Endothelial cell of umbilical vein (primary cell): ENCODE data around the gene HOXA2. TPM values are rescaled to one million over a fixed set of nuclear protein-coding genes. Genes with fewer than 3 reads are reported as not detected.

ENCODE experiments used
- BruUV-seq: library from RNA; stranded (reverse); fragments of 400-500 nt; replicated peaks from 2 replicates; lab custom pipeline; 2021; lab: Mats Ljungman, UMichigan
- CTCF ChIA-PET: fragments of 300-600, 350-600 bp; sonication (Branson Sonifier 250); formaldehyde crosslinking; loops from one replicate; lab custom pipeline; 2021; ENCODE audit warnings: antibody characterized with exemption, inconsistent platforms; lab: Charles Lee
- POLR2A ChIA-PET: fragments of 300-600, 350-600 bp; sonication (Branson Sonifier 250); formaldehyde crosslinking; loops from one replicate; lab custom pipeline; 2021; ENCODE audit warnings: antibody characterized with exemption, inconsistent platforms; lab: Charles Lee
- DNase-seq: peaks from one replicate; pipeline ENCODE4 v3.0.0-alpha.2; 2011; ENCODE audit warnings: low read depth, low spot score
- FAIRE-seq: peaks from 2 replicates; lab custom pipeline; 2011; peaks lifted over from hg19 to GRCh38; lab: Jason Lieb, UNC
- H2AFZ ChIP-seq: 2 replicates; pipeline ENCODE4 v1.6.0; 2012; ENCODE audit warnings: low read depth, low read length, control low read depth, inconsistent platforms
- H3K27ac ChIP-seq: 2 replicates; pipeline ENCODE4 v1.5.1; 2011; ENCODE audit warnings: low read depth, mild to moderate bottlenecking, control low read depth, low read length, moderate library complexity; ENCODE audit not compliant: insufficient read depth
- H3K27me3 ChIP-seq, 2 experiments: 2 replicates each; pipeline versions ENCODE4 v1.6.0 to v1.6.1; 2011; ENCODE audit warnings: low read length in 2 of 2, mixed read lengths in 1 of 2; ENCODE audit not compliant: control insufficient read depth in 2 of 2, insufficient read depth in 2 of 2
- H3K36me3 ChIP-seq, 2 experiments: 2 replicates in 1 of 2; 3 replicates in 1 of 2; pipeline ENCODE4 v1.5.1; 2011; ENCODE audit warnings: low read length in 2 of 2, mild to moderate bottlenecking in 1 of 2, moderate library complexity in 1 of 2; ENCODE audit not compliant: control insufficient read depth in 2 of 2, insufficient read depth in 2 of 2; ENCODE audit errors: extremely low read depth in 1 of 2
- H3K4me1 ChIP-seq: 3 replicates; pipeline ENCODE4 v1.5.1; 2011; ENCODE audit warnings: mild to moderate bottlenecking, low read length; ENCODE audit not compliant: control insufficient read depth, insufficient read depth; ENCODE audit errors: extremely low read depth
- H3K4me2 ChIP-seq: 2 replicates; pipeline ENCODE4 v1.6.1; 2011; ENCODE audit warnings: low read length, control low read depth, mixed read lengths; ENCODE audit not compliant: insufficient read depth
- H3K4me3 ChIP-seq, 3 experiments: fragments of 200-600 bp in 1 of 3; sonication (generic), shearing (Covaris generic) in 1 of 3; replicated peaks in 1 of 3; 2 replicates each; pipeline ENCODE4 v1.5.1; 2011 to 2016; ENCODE audit warnings: control low read depth in 3 of 3, low read length in 3 of 3, mild to moderate bottlenecking in 2 of 3, inconsistent platforms in 1 of 3, low read depth in 1 of 3, moderate library complexity in 1 of 3; ENCODE audit not compliant: insufficient read depth in 1 of 3
- H3K79me2 ChIP-seq: 2 replicates; pipeline ENCODE4 v1.6.0; 2012; ENCODE audit warnings: low read length, inconsistent platforms; ENCODE audit not compliant: control insufficient read depth, insufficient read depth
- H3K9ac ChIP-seq: replicated peaks from 2 replicates; pipeline ENCODE3; 2011; ENCODE audit warnings: low read length, control low read depth; ENCODE audit not compliant: insufficient read depth; ENCODE audit errors: extremely low read depth
- H3K9me1 ChIP-seq: replicated peaks from 3 replicates; pipeline ENCODE4 v1.6.0; 2011; ENCODE audit warnings: mild to moderate bottlenecking, low read length; ENCODE audit not compliant: control insufficient read depth, insufficient read depth; ENCODE audit errors: extremely low read depth
- H3K9me3 ChIP-seq: replicated peaks from 2 replicates; pipeline ENCODE4 v1.5.1; 2012; ENCODE audit warnings: low read length, inconsistent platforms; ENCODE audit not compliant: control insufficient read depth, insufficient read depth
- H4K20me1 ChIP-seq: replicated peaks from 2 replicates; pipeline ENCODE3; 2011; ENCODE audit warnings: mild to moderate bottlenecking, low read length; ENCODE audit not compliant: control insufficient read depth, insufficient read depth; ENCODE audit errors: extremely low read depth
- EZH2 ChIP-seq: IDR thresholded peaks from 2 replicates; pipeline ENCODE4 v1.6.1; 2012; ENCODE audit warnings: borderline replicate concordance, low read depth, mild to moderate bottlenecking, moderate library complexity, low read length, inconsistent platforms; ENCODE audit not compliant: severe bottlenecking
- FOS ChIP-seq: IDR thresholded peaks from 2 replicates; pipeline ENCODE4 v1.6.1; 2011; ENCODE audit warnings: mild to moderate bottlenecking, low read length, moderate library complexity, borderline replicate concordance; ENCODE audit not compliant: insufficient read depth
- GATA2 ChIP-seq: IDR thresholded peaks from 2 replicates; pipeline ENCODE4 v1.7.0; 2011; ENCODE audit warnings: low read depth, mild to moderate bottlenecking, moderate library complexity, mixed read lengths, low read length; ENCODE audit not compliant: insufficient read length, insufficient read depth
- JUN ChIP-seq: IDR thresholded peaks from 2 replicates; pipeline ENCODE4 v1.6.1; 2011; ENCODE audit warnings: borderline replicate concordance, low read depth; ENCODE audit not compliant: insufficient read length, insufficient read depth
- MYC ChIP-seq: IDR thresholded peaks from one replicate; pipeline ENCODE4 v1.6.1; 2011; ENCODE audit warnings: mild to moderate bottlenecking, low read depth, low read length
- POLR2A ChIP-seq: IDR thresholded peaks from 2 replicates; pipeline ENCODE4 v1.6.1; 2012; ENCODE audit warnings: low read depth, mild to moderate bottlenecking, control low read depth, low read length
- POLR2AphosphoS5 ChIP-seq: IDR thresholded peaks from 2 replicates; pipeline ENCODE4 v1.6.1; 2012; ENCODE audit warnings: low read depth, mild to moderate bottlenecking, control low read depth, low read length, moderate library complexity; ENCODE audit not compliant: insufficient read depth
- dilution Hi-C: fragments of 300-500 bp; cut with MboI; formaldehyde crosslinking; loops from one replicate; pipeline ENCODE4 v1.15.0; 2019; ENCODE audit warnings: low sequenced_read_pairs; ENCODE audit not compliant: extremely low pct_ligation_motif_present
- intact Hi-C: fragments of 100-400 bp; cut with micrococcal nuclease; formaldehyde crosslinking; loops from one replicate; pipeline ENCODE4 v1.10.0; 2022
- polyA plus RNA-seq, 4 experiments: library from polyadenylated mRNA; depleted of rRNA in 3 of 4; stranded (reverse) in 3 of 4; unstranded in 1 of 4; fragments of >200 nt; gene quantifications; 2 replicates each; pipeline versions ENCODE4 v1.2.1 to v1.2.3, GENCODE V29; 2011 to 2012; ENCODE audit warnings: missing spikeins in 1 of 4
- total RNA-seq: library from RNA; stranded (reverse); gene quantifications from 2 replicates; pipeline ENCODE4 v1.2.3, GENCODE V29; 2021
- TF ChIP-seq, protein P1 (sequence below): IDR thresholded peaks from 2 replicates; pipeline ENCODE4 v1.6.1; 2011; ENCODE audit not compliant: insufficient read depth, insufficient read length
- TF ChIP-seq, protein P2 (sequence below), 2 donors: IDR thresholded peaks; 1 replicate in 1 of 2; 2 replicates in 1 of 2; pipeline ENCODE4 v1.5.1; 2011; ENCODE audit warnings: low read length in 2 of 2, mild to moderate bottlenecking in 2 of 2, moderate library complexity in 2 of 2, control low read depth in 1 of 2, inconsistent platforms in 1 of 2, low read depth in 1 of 2; ENCODE audit not compliant: insufficient read depth in 1 of 2; ENCODE audit errors: extremely low read depth in 1 of 2

Gene HOXA2
- total and polyA plus RNA-seq, 2 donors (not counting 3 experiments of a cell fraction or from before 2014, with no cell fraction given): 1.6 to 2.3 TPM

DNA sequence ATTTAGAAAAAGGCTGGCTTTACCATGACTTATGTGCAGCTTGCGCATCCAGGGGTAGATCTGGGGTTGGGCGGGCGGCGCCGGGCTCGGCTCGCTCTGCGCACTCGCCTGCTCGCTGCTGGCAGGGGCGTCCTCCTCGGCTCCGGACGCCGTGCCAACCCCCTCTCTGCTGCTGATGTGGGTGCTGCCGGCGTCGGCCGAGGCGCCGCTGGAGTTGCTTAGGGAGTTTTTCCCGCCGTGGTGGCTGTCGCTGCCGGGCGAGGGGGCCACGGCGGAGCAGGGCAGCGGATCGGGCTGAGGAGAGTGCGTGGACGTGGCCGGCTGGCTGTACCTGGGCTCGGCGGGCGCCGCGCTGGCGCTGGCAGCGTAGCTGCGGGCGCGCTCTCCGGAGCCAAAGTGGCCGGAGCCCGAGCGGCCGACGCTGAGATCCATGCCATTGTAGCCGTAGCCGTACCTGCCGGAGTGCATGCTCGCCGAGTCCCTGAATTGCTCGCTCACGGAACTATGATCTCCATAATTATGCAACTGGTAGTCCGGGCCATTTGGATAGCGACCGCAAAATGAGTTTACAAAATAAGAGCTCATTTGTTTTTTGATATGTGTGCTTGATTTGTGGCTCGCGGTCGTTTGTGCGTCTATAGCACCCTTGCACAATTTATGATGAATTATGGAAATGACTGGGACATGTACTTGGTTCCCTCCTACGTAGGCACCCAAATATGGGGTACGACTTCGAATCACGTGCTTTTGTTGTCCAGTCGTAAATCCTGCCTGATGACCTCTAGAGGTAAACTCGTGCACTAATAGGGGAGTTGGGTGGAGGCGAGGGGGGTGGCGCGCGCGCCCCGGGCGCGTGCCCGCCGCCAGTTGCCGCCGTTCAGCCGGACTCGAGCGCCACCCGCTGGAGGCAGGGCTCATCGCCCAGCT lies 40.8 kb upstream of the HOXA2 start, which contains the start of gene HOXA5:
TSS of gene HOXA5 (minus strand) at position 659 of the 927 bp plus-strand sequence. CDS start at position 585, 74 bp downstream.
- POLR2A ChIA-PET: interaction anchor here (0.7 to 1.5 kb wide), 4 partner anchors 15 to 44 kb away, joined by 3 read pairs; partner anchors contain the start of gene HOXA9
- Histone ChIP-seq H3K9me1 (no peaks in the 10 kb centered on the region), H3K36me3 (peaks cover 0 to 19% of the 10 kb centered on the region in 2 experiments), H3K79me2 (peaks cover 97% of the 10 kb centered on the region), H4K20me1 (no peaks in the 10 kb centered on the region), H3K9me3 (no peaks in the 10 kb centered on the region), H3K27ac (peak within 1 kb of the TSS; percentile 82), H3K9ac (peak within 1 kb of the TSS; percentile 84), H3K4me2 (peak within 1 kb of the TSS; percentile 92), H3K4me1 (peaks cover 73% of the 10 kb centered on the region), H2AFZ (no peak within 1 kb of the TSS), H3K27me3 (no peaks in the 10 kb centered on the region), H3K4me3 (peak within 1 kb of the TSS; percentile 29 to 84 (median 65))
- TF ChIP-seq, protein P1, sequence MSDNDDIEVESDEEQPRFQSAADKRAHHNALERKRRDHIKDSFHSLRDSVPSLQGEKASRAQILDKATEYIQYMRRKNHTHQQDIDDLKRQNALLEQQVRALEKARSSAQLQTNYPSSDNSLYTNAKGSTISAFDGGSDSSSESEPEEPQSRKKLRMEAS: peak; percentile 93
- peak; percentile 86 for TF ChIP-seq POLR2A
- TF ChIP-seq GATA2: no peak
- TF ChIP-seq MYC: no peak
- no peak for TF ChIP-seq JUN
- TF ChIP-seq FOS: no peak
- TF ChIP-seq, protein P2, sequence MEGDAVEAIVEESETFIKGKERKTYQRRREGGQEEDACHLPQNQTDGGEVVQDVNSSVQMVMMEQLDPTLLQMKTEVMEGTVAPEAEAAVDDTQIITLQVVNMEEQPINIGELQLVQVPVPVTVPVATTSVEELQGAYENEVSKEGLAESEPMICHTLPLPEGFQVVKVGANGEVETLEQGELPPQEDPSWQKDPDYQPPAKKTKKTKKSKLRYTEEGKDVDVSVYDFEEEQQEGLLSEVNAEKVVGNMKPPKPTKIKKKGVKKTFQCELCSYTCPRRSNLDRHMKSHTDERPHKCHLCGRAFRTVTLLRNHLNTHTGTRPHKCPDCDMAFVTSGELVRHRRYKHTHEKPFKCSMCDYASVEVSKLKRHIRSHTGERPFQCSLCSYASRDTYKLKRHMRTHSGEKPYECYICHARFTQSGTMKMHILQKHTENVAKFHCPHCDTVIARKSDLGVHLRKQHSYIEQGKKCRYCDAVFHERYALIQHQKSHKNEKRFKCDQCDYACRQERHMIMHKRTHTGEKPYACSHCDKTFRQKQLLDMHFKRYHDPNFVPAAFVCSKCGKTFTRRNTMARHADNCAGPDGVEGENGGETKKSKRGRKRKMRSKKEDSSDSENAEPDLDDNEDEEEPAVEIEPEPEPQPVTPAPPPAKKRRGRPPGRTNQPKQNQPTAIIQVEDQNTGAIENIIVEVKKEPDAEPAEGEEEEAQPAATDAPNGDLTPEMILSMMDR (IDR thresholded peaks at IDR 0.05; ENCODE audit: extremely low read depth in 1 of 2, insufficient read depth in 1 of 2, low read depth in 1 of 2, low read length in 2 of 2): peak; percentile 83 to 96
- TF ChIP-seq POLR2AphosphoS5: peak; percentile 82
- no peak for TF ChIP-seq EZH2
- intact Hi-C loops (loop anchor here (1.0 to 5.0 kb wide), 6 partner anchors 18 to 1286 kb away; no protein-coding TSS in a partner anchor), dilution Hi-C loops (no loop called here)
- CTCF ChIA-PET: interaction anchor here (0.7 to 7.0 kb wide), 32 partner anchors 8 to 1251 kb away, joined by 3 to 72 read pairs (median 7); partner anchors contain the start of genes HOXA3, HOXA4 and HOXA7
- DNase-seq: peak; percentile 97
- TSS peak; percentile 12 for BruUV-seq
- peak; percentile 94 for FAIRE-seq
